Stimulated activated CD4-positive, alpha-beta T cell treated with anti-CD3 and anti-CD28 coated beads, Interleukin-12 subunit alpha, Interleukin-12 subunit beta, amount 100 ng/mL, for 4 hours (primary cell): Measurements from ENCODE around the gene ARHGEF3.
A peak's percentile ranks its signal among the peaks of the same experiment; 100 is the strongest.
"Not testable (repeated sequence)": the region's sequence is repeated elsewhere in the genome, so short reads cannot be mapped to it uniquely, and the experiment has no call there.

ENCODE experiments used
- DNase-seq: peaks from one replicate; pipeline ENCODE4 v3.0.0-alpha.2; 2020

The ARHGEF3 gene

DNA sequence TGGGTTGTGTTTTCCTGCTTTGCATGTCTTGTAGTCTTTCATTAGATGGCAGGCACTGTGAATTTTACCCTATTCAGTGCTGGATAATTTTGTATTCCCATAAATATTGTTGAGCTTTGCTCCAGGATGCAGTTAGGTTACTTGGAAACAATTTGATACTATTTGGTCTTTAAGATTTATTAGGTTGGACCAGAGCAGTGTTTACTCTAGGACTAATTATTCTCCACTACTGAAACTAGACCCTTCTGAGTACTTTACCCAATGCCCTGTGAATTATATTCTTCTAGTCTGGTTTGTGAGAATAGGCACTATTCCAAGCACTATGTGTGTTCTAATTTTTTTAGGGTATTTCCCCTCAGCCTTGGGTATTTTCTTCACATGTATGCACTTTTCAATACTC, 80.9 kb downstream of the ARHGEF3 start:
- no peak for DNase-seq

GRCh38 chr3:56718809-56719208, 82.9 kb downstream of the ARHGEF3 start:
- DNase-seq = not testable (repeated sequence)

GRCh38 chr3:56711344-56711743, 90.4 kb downstream of the ARHGEF3 start:
- no peak for DNase-seq

- DNase-seq = peak; percentile 25
Observed at GRCh38 chr3:56707412-56707811, 94.3 kb downstream of the ARHGEF3 start.

DNA sequence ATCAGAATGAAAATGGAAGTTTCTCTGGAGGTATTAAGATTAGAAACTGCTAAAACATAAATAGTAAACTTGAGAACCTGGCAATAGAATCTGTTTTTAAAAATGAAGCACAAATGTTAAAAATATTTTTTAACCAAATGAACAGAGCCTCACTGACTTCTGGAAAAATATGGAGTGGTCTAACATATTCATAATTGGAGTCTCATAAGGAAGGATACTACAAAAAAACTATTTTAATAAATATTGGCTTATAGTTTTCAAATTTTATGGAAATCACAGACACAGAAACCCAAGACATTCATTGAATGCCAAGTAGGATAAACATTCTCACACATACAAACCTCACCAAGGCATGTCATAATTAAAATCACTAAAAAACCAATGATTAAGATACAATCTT, 95.1 kb downstream of the ARHGEF3 start:
- no peak for DNase-seq

DNA sequence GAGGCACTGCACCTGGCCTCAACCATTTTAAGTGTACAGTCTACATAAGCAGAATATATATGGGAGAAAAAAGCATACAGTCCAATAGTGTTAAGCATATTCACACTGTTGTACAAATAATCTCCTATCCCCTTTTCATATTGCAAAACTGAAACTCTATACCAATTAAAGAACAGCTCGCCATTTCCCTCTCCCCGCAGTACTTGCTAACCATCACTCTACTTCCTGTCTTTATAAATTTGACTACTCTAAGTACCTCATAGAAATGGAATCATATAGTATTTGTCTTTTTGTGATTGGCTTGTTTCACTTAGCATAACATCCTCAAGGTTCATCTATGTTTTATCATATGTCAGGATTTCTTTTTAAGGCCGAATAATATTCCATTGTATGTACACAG, 97.0 kb downstream of the ARHGEF3 start:
- DNase-seq = no peak

DNA sequence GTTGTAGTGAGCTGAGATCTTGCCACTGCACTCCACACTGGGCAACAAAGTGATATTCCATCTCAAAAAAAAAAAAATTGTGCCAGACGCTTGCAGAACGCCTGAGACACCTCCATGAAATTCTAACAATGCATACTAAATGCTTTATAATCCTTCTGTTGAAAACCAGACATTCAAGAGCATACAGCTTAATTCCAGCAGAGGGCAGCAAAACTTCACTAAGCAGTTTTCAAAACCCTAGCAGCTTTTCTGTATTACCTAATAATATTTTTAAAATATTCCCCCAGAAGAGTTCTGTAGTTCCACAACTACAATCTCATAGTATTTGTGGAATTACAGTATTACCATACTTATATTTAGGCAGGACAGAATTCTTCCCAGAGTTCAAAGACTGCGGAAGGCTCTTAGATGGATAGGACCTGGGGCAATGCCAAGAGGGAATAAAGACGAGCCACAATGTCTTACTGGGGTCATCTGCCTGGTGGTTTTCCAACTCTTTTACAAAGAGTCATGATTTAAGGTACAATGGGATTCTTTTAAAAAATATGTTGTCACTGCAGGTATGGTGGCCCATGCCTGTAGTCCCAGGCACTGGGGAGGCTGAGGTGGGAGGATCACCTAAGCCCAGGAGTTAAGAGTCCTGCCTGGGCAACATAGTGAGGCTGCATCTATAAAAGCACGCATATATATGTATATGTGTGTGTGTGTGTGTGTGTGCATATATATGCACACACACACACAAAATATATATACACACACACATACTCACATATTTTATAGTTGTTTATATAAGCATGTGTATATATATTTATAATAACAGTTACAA, 99.0 kb downstream of the ARHGEF3 start:
- DNase-seq = no peak

- no peak for DNase-seq
Observed at GRCh38 chr3:56700151-56700550, 101.6 kb downstream of the ARHGEF3 start.

- no peak for DNase-seq
Observed at GRCh38 chr3:56694867-56695683, 106.7 kb downstream of the ARHGEF3 start.

GRCh38 chr3:56693750-56694149, 108.0 kb downstream of the ARHGEF3 start:
- DNase-seq = no peak

DNA sequence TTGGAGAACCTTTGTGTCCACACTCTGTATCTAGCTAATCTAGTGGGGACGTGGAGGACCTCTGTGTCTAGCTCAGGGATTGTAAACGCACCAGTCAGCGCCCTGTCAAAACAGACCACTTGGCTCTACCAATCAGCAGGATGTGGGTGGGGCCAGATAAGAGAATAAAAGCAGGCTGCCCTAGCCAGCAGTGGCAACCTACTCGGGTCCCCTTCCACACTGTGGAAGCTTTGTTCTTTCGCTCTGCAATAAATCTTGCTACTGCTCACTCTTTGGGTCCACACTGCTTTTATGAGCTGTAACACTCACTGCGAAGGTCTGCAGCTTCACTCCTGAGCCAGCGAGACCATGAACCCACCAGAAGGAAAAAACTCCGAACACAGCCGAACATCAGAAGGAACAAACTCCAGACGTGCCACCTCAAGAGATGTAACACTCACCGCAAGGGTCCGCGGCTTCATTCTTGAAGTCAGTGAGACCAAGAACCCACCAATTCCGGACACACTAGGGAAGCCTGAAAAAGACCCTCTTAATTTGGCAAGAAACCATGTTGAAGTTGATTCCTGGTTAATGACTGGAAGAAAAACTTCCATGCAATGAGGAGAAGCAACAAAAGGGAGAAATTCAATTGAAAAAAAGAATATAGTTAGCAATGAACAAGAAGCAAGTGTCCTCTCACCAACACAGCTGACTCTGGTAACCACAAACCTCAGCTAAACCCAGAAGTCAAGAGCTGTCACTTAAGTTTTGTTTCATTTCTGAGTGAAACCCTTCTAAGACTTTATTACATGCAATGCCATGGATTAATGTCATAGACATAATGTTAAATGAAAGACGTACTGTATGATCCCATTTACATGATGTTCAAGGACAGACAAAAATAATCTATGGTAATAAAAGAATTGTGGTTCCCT, 109.0 kb downstream of the ARHGEF3 start:
- DNase-seq = not testable (repeated sequence)

DNA sequence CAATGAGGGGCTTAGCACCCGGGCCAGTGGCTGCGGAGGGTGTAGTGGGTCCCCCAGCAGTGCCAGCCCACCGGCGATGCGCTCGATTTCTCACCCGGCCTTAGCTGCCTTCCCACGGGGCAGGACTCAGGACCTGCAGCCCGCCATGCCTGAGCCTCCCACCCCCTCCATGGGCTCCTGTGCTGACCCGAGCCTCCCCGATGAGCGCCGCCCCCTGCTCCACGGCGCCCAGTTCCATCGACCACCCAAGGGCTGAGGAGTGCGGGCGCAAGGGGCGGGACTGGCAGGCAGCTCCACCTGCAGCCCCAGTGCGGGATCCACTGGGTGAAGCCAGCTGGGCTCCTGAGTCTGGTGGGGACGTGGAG, 109.8 kb downstream of the ARHGEF3 start:
- not testable (repeated sequence) for DNase-seq

DNA sequence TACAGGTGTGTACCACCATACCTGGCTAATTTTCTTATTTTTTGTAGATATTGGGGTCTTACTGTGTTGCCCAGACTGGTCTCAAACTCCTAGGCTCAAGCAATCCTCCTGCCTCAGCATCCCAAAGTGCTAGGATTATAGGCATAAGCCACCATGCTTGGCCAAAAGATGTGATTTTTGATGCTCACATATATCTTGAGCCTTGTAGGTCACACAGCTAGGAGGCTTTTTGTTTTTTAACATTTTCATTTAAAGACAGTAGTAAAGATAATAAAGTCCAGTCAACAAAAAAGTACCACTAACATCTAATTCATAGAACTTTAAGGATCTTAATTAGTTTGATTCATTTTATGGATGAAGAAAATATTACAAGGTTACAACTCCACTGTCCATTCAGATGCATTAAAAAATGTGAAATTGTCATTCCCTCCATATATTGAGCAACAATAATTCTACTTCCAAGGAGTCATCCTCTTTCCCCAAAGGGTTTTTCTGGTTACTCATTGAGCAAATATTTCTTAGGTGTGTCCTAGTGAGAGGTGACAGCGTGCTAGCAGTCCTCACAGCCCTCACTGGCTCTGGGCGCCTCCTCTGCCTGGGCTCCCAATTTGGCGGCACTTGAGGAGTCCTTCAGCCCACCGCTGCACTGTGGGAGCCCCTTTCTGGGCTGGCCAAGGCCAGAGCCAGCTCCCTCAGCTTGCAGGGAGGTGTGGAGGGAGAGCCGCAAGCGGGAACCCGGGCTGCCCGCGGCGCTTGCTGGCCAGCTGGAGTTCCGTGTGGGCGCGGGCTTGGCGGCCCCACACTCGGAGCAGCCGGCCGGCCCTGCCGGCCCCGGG, 110.4 kb downstream of the ARHGEF3 start:
- DNase-seq = no peak

DNA sequence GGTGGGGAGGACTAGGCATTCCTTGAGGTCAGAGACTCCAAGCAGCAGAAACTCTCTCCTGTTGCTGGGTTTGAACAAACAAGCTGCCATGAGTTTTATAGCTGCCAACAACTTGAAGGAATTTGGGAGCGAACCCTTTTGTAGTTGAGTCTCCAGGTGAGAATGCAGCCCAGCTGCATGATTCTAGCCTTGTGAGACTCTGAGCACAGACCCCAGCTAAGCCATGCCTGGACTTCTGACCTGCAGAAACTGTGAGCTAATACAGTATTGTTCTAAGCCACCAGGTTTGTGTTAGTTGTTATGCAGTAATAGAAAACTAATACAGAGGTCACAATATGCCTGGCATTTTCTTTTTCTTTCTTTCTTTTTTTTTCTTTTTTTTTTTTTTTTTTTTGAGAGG, 112.4 kb downstream of the ARHGEF3 start:
- no peak for DNase-seq

DNA sequence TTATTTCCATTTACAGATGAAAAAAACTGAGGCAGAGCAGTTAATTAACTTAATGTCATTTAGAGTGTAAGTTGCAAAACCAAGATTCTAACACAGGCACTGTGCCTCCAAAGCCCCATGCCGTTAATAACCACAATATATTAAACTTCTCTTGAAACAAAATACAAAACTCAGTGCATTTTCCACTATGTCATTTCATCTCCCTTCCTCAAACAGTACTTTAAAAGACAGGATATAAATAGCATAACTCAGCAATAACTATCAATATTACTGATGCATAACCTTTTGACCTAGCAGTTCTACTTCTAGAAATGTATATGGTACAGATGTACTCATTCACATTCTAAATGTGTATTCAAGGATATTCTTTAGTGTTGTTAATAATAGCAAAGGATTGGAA, 113.6 kb downstream of the ARHGEF3 start:
- no peak for DNase-seq

- no peak for DNase-seq
Observed at GRCh38 chr3:56684029-56684428, 117.7 kb downstream of the ARHGEF3 start.

- peak; percentile 85 for DNase-seq
Observed at GRCh38 chr3:56683122-56683817, 118.5 kb downstream of the ARHGEF3 start, which contains the start of gene TASOR. Gene TASOR (minus strand): TSS chr3:56683265. CDS start chr3:56683006, 259 bp downstream.

GRCh38 chr3:56682462-56683121, 119.2 kb downstream of the ARHGEF3 start:
- peak; percentile 71 for DNase-seq

DNA sequence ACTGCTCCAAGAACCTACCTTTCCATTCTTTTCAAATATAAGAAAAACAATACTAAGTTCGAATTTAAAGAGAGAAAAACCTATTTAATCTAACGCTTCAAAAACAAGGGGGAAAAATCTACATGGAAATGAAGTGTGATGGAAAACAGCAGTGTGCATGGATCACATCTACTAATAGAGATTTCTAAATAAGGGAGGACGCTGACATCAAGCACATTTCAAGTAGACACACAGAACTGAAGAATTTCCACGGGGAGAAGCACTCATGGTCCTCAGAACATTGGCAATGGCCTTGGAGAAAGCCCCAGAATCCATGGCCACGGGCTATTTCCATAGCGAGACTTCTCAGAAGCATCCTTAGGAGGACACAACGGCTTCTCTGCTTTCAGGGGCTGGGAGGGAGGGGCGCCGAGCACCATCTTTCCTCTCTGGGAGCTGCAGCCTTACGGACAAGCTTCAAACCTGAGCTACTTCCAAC, 119.7 kb downstream of the ARHGEF3 start:
- DNase-seq = no peak

DNA sequence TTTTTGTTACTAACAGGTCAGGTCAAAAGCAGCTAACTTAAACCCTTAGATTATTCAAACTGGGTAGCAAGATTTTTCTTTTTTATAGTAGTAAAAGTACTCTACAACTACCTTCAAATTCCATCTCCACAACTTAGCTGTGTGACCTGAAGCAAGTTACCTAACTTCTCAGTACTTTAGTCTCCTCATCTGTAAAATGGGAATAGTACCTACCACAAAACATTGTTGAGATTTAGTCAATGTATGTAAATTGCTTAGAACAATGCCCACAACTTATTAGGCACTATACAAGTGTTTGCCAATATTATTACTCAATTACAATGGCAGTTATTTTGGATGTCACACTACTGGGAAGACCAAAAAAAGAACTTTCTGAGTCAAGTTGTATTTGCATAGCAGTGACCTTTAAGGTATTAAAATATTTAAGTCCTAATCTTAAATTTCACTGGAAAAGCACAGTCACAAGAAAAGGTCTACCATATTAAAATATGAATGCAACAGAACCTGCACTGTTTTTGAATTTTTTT, 121.6 kb downstream of the ARHGEF3 start:
- no peak for DNase-seq
